MM.1S (cell line): ENCODE results near the gene ZXDC.

Experiments used
- DNase-seq: peaks from one replicate; pipeline ENCODE4 v3.0.0-alpha.2; 2015
- H2AFZ ChIP-seq: fragments of 300-600 bp; sonication (generic); 2 replicates; pipeline ENCODE4 v1.6.0; 2016; ENCODE audit warnings: antibody characterized with exemption, low read length
- H3F3A ChIP-seq: fragments of 300-600 bp; sonication (generic); 2 replicates; pipeline ENCODE4 v1.6.1; 2016; ENCODE audit warnings: mild to moderate bottlenecking, antibody characterized with exemption, low read length, moderate library complexity, mixed read lengths; ENCODE audit not compliant: insufficient read depth
- H3K27ac ChIP-seq: fragments of 300-600 bp; sonication (generic); 2 replicates; pipeline ENCODE4 v1.5.1; 2016; ENCODE audit warnings: mild to moderate bottlenecking, low read length
- H3K27me3 ChIP-seq: fragments of 300-600 bp; sonication (generic); replicated peaks from 2 replicates; pipeline ENCODE4 v1.6.0; 2016; ENCODE audit warnings: low read length; ENCODE audit not compliant: insufficient read depth
- H3K36me3 ChIP-seq: fragments of 300-600 bp; sonication (generic); replicated peaks from 2 replicates; pipeline ENCODE4 v1.6.1; 2016; ENCODE audit warnings: mild to moderate bottlenecking, low read length, mixed read lengths; ENCODE audit not compliant: insufficient read depth
- H3K4me1 ChIP-seq: fragments of 300-600 bp; sonication (generic); 2 replicates; pipeline ENCODE4 v1.6.1; 2016; ENCODE audit warnings: low read length, mixed read lengths
- H3K4me2 ChIP-seq: fragments of 300-600 bp; sonication (generic); 2 replicates; pipeline ENCODE4 v1.6.0; 2016; ENCODE audit warnings: low read depth, low read length
- H3K4me3 ChIP-seq: fragments of 300-600 bp; sonication (generic); 2 replicates; pipeline ENCODE4 v1.5.1; 2016; ENCODE audit warnings: low read length, mixed read lengths
- H3K79me2 ChIP-seq: fragments of 300-600 bp; sonication (generic); 2 replicates; pipeline ENCODE4 v1.6.1; 2016; ENCODE audit warnings: mixed run types, low read length, mixed read lengths
- H3K9ac ChIP-seq: fragments of 300-600 bp; sonication (generic); 2 replicates; pipeline ENCODE4 v1.6.1; 2016; ENCODE audit warnings: low read length, mixed read lengths
- H3K9me2 ChIP-seq: fragments of 300-600 bp; sonication (generic); replicated peaks from 2 replicates; pipeline ENCODE4 v1.6.1; 2016; ENCODE audit warnings: mild to moderate bottlenecking, low read length, mixed read lengths; ENCODE audit not compliant: insufficient read depth
- H3K9me3 ChIP-seq: fragments of 300-600 bp; sonication (generic); replicated peaks from 2 replicates; pipeline ENCODE4 v1.6.1; 2016; ENCODE audit warnings: mild to moderate bottlenecking, low read length, mixed read lengths; ENCODE audit not compliant: insufficient read depth
- H4K20me1 ChIP-seq: fragments of 300-600 bp; sonication (generic); 2 replicates; pipeline ENCODE4 v1.6.1; 2016; ENCODE audit warnings: mild to moderate bottlenecking, low read length, moderate library complexity, mixed read lengths; ENCODE audit not compliant: insufficient read depth
- EZH2 ChIP-seq: fragments of 300-600 bp; sonication (generic); optimal IDR thresholded peaks from 2 replicates; pipeline ENCODE3; 2017; ENCODE audit warnings: low read depth, mild to moderate bottlenecking, antibody characterized with exemption, low read length, mixed read lengths
- EZH2phosphoT487 ChIP-seq: fragments of 300-600 bp; sonication (generic); IDR thresholded peaks from 2 replicates; pipeline ENCODE4 v1.6.1; 2018; ENCODE audit warnings: antibody characterized with exemption, low read length
- TF ChIP-seq, protein P1 (sequence below): fragments of 300-600 bp; sonication (generic); IDR thresholded peaks from 2 replicates; pipeline ENCODE4 v1.5.1; 2016; ENCODE audit warnings: antibody characterized with exemption, low read length, mixed read lengths

The ZXDC gene

DNA sequence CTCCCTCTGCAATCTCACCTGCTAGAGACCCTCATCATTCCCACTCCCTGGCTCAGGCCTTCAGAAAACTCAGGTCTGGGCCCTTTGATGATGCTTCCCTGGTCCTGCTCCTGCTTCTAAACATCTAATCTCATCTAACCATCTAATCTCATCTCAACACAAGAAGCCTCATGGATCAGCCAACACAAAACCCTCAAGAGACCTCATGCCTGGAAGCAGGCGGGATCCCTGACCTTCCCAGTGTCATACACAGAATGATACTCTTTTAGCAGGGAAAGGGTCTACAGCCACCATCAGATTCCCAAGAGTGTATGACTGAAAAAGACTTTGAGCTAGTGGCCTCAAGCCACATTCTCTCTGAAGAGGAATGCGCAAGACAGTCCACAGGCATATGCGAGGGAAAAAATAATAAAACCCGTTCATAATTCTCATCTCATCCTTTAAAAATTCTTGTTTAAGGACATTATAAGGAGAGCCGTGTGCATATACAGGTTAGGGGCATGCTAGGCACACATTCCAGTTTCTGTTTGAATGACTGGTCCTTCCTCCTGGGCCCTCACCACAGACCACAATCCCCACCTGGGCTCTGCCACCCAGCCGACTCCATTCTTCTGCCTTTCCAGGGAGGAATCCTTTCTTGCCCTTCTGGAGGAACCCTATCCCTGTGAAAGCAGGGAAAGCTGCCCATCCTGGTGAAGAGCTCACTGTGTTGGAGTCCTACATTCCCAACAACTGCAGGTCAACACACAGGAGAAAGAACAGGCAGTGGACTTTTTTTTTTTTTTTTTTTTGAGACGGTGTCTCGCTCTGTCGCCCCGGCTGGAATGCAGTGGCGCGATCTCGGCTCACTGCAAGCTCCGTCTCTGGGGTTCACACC is 2.2 kb downstream of the ZXDC start:
- H3K27ac ChIP-seq, result no peak overlapping the region
- peaks cover 65% of the 10 kb centered on the region for H3K79me2 ChIP-seq
- H3F3A ChIP-seq, result peaks cover 4% of the 10 kb centered on the region; the same call in 1 of the 2 replicates
- H3K36me3 ChIP-seq, result peaks cover 11% of the 10 kb centered on the region; the same call in 1 of the 2 replicates
- peaks cover 18% of the 10 kb centered on the region for H3K4me1 ChIP-seq
- no peak for DNase-seq
- H2AFZ ChIP-seq, result no peak overlapping the region
- H3K4me3 ChIP-seq, result no peak overlapping the region
- TF ChIP-seq EZH2 (no peak), EZH2phosphoT487 (no peak)
- TF ChIP-seq, protein P1, sequence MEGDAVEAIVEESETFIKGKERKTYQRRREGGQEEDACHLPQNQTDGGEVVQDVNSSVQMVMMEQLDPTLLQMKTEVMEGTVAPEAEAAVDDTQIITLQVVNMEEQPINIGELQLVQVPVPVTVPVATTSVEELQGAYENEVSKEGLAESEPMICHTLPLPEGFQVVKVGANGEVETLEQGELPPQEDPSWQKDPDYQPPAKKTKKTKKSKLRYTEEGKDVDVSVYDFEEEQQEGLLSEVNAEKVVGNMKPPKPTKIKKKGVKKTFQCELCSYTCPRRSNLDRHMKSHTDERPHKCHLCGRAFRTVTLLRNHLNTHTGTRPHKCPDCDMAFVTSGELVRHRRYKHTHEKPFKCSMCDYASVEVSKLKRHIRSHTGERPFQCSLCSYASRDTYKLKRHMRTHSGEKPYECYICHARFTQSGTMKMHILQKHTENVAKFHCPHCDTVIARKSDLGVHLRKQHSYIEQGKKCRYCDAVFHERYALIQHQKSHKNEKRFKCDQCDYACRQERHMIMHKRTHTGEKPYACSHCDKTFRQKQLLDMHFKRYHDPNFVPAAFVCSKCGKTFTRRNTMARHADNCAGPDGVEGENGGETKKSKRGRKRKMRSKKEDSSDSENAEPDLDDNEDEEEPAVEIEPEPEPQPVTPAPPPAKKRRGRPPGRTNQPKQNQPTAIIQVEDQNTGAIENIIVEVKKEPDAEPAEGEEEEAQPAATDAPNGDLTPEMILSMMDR, result no peak
- no peak overlapping the region; the same call in 1 of the 2 replicates for H3K9ac ChIP-seq
- H3K27me3 ChIP-seq, result no peaks in the 10 kb centered on the region
- no peaks in the 10 kb centered on the region for H3K9me3 ChIP-seq
- H3K4me2 ChIP-seq, result peak overlapping the region; percentile 99
- H4K20me1 ChIP-seq, result 0 out of 2 replicates have a peak, but pooled peaks cover 5% of the 10 kb centered on the region
- no peaks in the 10 kb centered on the region for H3K9me2 ChIP-seq

DNA sequence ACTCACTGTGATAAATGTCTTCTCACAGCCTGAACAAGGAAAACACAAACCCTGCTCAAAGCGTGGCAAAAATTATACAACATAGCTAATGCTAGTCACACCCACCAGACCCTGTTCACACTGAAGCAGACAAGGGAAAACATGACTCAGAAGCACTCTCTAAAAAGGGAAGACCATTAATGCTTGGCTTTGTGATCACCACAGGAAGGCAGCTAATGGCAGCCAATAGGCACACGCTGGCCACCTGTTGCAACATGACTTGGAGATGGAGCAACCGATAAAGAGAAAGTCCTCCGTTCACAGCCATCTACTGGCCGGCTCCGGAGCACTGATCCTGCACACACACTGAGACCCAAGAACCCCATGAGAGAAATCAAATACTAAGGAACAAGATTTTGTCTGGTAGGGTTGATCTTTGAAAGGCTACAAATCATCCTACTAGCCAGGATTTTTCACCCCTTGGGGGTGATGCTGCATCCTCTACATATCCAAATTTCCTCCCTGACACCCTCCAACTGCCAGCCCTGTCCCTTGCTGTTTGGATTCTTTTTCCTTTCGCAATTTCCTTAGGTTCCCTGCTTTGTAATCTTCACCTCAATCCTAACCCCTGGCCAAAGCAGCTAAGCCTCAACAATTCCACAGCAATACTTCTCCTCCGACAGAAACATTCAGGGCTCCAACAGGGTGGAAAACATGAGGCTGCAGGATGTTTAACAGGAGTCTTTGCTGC is 3.2 kb downstream of the ZXDC start:
- no peaks in the 10 kb centered on the region for H3K9me2 ChIP-seq
- 0 out of 2 replicates have a peak, but pooled peaks cover 5% of the 10 kb centered on the region for H4K20me1 ChIP-seq
- H3K4me1 ChIP-seq, result peaks cover 18% of the 10 kb centered on the region
- no peaks in the 10 kb centered on the region for H3K9me3 ChIP-seq
- H3F3A ChIP-seq, result peaks cover 4% of the 10 kb centered on the region; the same call in 1 of the 2 replicates
- H3K4me3 ChIP-seq, result no peak overlapping the region
- peaks cover 76% of the 10 kb centered on the region for H3K79me2 ChIP-seq
- peak overlapping the region; percentile 99 for H3K4me2 ChIP-seq
- no peaks in the 10 kb centered on the region for H3K27me3 ChIP-seq
- no peak for DNase-seq
- no peak overlapping the region for H2AFZ ChIP-seq
- H3K27ac ChIP-seq, result no peak overlapping the region
- TF ChIP-seq EZH2phosphoT487 (no peak), EZH2 (no peak)
- TF ChIP-seq, protein P1, result no peak
- H3K9ac ChIP-seq, result no peak overlapping the region
- peaks cover 11% of the 10 kb centered on the region; the same call in 1 of the 2 replicates for H3K36me3 ChIP-seq

DNA sequence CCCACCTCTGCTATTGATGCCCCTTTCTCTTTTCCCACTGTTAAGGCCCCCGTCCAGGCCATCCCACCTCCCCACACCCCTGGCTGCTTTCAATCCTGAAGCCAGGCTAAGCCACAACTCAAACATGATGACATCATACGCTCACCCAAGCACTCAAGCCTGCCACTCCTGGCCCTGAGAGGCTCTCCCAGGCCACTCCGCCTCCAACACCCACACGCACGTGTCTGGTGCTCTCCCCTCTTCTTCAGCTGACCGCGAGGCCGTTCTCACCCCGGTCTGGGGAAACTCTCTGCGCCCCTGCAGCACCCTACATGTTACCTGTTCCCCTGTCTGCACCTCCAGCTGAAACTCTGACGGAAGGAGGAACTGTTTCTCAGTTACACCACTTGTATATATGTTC is 6.2 kb downstream of the ZXDC start:
- H3K9ac ChIP-seq, result no peak overlapping the region
- H4K20me1 ChIP-seq, result 0 out of 2 replicates have a peak, but pooled peaks cover 1% of the 10 kb centered on the region
- peaks cover 15% of the 10 kb centered on the region for H3K4me1 ChIP-seq
- no peak for DNase-seq
- no peaks in the 10 kb centered on the region for H3K9me2 ChIP-seq
- H3K4me3 ChIP-seq, result no peak overlapping the region
- peaks cover 12% of the 10 kb centered on the region; the same call in 1 of the 2 replicates for H3K36me3 ChIP-seq
- peaks cover 91% of the 10 kb centered on the region for H3K79me2 ChIP-seq
- no peak for TF ChIP-seq EZH2
- TF ChIP-seq EZH2phosphoT487, result no peak
- TF ChIP-seq, protein P1, result no peak
- H3K27ac ChIP-seq, result no peak overlapping the region
- H2AFZ ChIP-seq, result no peak overlapping the region
- H3K9me3 ChIP-seq, result no peaks in the 10 kb centered on the region
- no peaks in the 10 kb centered on the region for H3F3A ChIP-seq
- no peak overlapping the region for H3K4me2 ChIP-seq
- H3K27me3 ChIP-seq, result no peaks in the 10 kb centered on the region
